DND-41 (cell line): ENCODE results near the gene CTNNBL1.

Experiments used
- ATAC-seq: fragments of 200-7000 bp; cut with Tn5 transposase; 3 replicates; pipeline ENCODE4 v1.9.1; 2021; ENCODE audit warnings: low read depth; ENCODE audit not compliant: insufficient read depth
- DNase-seq: peaks from one replicate; pipeline ENCODE4 v3.0.0-alpha.2; 2020
- H2AFZ ChIP-seq: 2 replicates; pipeline ENCODE4 v1.6.0; 2012; ENCODE audit warnings: low read depth, low read length
- H3K27ac ChIP-seq: 2 replicates; pipeline ENCODE4 v1.5.1; 2012; ENCODE audit warnings: low read length, inconsistent platforms
- H3K27me3 ChIP-seq: fragments of 200-600 bp; sonication (generic); 2 replicates; pipeline ENCODE4 v1.6.0; 2012; ENCODE audit warnings: low read length, mild to moderate bottlenecking, inconsistent platforms; ENCODE audit not compliant: insufficient read depth, poor library complexity
- H3K36me3 ChIP-seq: 2 replicates; pipeline ENCODE4 v1.5.1; 2012; ENCODE audit warnings: low read length, inconsistent platforms; ENCODE audit not compliant: insufficient read depth
- H3K4me1 ChIP-seq: 2 replicates; pipeline ENCODE4 v1.5.1; 2012; ENCODE audit warnings: mild to moderate bottlenecking, low read length; ENCODE audit not compliant: insufficient read depth
- H3K4me2 ChIP-seq: 2 replicates; pipeline ENCODE4 v1.6.0; 2012; ENCODE audit warnings: mild to moderate bottlenecking, moderate library complexity, low read length, inconsistent platforms; ENCODE audit not compliant: insufficient read depth
- H3K4me3 ChIP-seq, 2 experiments: fragments of 200-600 bp in 1 of 2; shearing (Covaris generic) in 1 of 2; 2 replicates each; pipeline ENCODE4 v1.5.1; 2012 to 2016; ENCODE audit warnings: inconsistent platforms in 2 of 2, low read length in 2 of 2, mild to moderate bottlenecking in 2 of 2, low read depth in 1 of 2, moderate library complexity in 1 of 2
- H3K79me2 ChIP-seq: 2 replicates; pipeline ENCODE4 v1.6.0; 2012; ENCODE audit warnings: low read length, inconsistent platforms; ENCODE audit not compliant: insufficient read depth
- H3K9ac ChIP-seq: 2 replicates; pipeline ENCODE4 v1.6.0; 2012; ENCODE audit warnings: low read depth, mild to moderate bottlenecking, inconsistent platforms, low read length, moderate library complexity
- H3K9me3 ChIP-seq: 2 replicates; pipeline ENCODE4 v1.5.1; 2012; ENCODE audit warnings: low read length, moderate library complexity, mild to moderate bottlenecking, inconsistent platforms; ENCODE audit not compliant: insufficient read depth, severe bottlenecking
- H4K20me1 ChIP-seq: 2 replicates; pipeline ENCODE4 v1.6.0; 2012; ENCODE audit warnings: low read length; ENCODE audit not compliant: insufficient read depth
- EZH2 ChIP-seq: IDR thresholded peaks from 3 replicates; pipeline ENCODE4 v1.6.1; 2012; ENCODE audit warnings: borderline replicate concordance, low read depth, mild to moderate bottlenecking, moderate library complexity, low read length, inconsistent platforms; ENCODE audit not compliant: severe bottlenecking
- TF ChIP-seq, protein P1 (sequence below): IDR thresholded peaks from 2 replicates; pipeline ENCODE4 v1.5.1; 2012; ENCODE audit warnings: borderline replicate concordance, low read length, moderate library complexity, mild to moderate bottlenecking; ENCODE audit not compliant: poor library complexity, severe bottlenecking; ENCODE audit errors: extremely low read depth

Gene CTNNBL1

DNA sequence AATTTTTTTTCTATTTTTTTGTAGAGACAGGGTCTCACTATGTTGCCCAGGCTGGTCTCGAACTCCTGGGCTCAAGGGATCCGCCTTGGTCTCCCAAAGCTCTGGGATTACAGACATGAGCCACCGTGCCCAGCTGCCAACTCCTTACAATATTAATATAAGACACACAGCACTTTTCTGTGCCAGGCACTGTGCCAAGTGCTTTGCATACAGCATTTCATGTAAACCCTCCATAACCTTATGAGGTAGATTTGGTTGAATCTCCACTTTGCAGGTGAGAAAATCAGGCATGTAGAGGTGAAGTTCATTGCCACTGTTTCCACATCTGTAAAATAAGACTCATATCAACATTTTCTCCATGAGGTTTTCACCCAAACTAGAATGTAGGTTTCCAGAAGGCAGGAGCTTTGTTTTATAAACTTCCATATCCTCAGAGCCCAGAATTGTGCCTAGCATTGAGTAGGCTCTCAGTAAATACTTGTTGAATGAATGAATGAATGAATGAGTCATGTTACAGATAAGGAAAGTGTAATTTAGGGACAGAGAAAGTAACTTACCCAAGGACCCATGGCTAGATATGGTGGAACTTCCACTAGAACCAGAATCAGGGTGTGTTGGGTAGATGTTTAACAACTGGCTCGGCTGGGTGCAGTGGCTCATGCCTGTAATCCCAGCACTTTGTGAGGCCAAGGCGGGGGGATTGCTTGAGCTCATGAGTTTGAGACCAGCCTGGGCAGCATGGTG, 3.0 kb upstream of the CTNNBL1 start:
- no peak for DNase-seq
- peaks cover 5% of the 10 kb centered on the region for H3K27me3 ChIP-seq
- no peak overlapping the region for H3K4me2 ChIP-seq
- H3K36me3 ChIP-seq, result peaks cover under 1% of the 10 kb centered on the region
- H3K9ac ChIP-seq, result no peak overlapping the region
- no peaks in the 10 kb centered on the region; the same call in 1 of the 2 replicates for H4K20me1 ChIP-seq
- no peak for ATAC-seq
- H3K27ac ChIP-seq, result no peak overlapping the region
- no peak overlapping the region for H2AFZ ChIP-seq
- H3K79me2 ChIP-seq, result peaks cover 20% of the 10 kb centered on the region
- no peaks in the 10 kb centered on the region for H3K9me3 ChIP-seq
- peaks cover 20% of the 10 kb centered on the region for H3K4me1 ChIP-seq
- no peak overlapping the region for H3K4me3 ChIP-seq
- no peak for TF ChIP-seq EZH2
- TF ChIP-seq, protein P1, sequence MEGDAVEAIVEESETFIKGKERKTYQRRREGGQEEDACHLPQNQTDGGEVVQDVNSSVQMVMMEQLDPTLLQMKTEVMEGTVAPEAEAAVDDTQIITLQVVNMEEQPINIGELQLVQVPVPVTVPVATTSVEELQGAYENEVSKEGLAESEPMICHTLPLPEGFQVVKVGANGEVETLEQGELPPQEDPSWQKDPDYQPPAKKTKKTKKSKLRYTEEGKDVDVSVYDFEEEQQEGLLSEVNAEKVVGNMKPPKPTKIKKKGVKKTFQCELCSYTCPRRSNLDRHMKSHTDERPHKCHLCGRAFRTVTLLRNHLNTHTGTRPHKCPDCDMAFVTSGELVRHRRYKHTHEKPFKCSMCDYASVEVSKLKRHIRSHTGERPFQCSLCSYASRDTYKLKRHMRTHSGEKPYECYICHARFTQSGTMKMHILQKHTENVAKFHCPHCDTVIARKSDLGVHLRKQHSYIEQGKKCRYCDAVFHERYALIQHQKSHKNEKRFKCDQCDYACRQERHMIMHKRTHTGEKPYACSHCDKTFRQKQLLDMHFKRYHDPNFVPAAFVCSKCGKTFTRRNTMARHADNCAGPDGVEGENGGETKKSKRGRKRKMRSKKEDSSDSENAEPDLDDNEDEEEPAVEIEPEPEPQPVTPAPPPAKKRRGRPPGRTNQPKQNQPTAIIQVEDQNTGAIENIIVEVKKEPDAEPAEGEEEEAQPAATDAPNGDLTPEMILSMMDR, result no peak

DNA sequence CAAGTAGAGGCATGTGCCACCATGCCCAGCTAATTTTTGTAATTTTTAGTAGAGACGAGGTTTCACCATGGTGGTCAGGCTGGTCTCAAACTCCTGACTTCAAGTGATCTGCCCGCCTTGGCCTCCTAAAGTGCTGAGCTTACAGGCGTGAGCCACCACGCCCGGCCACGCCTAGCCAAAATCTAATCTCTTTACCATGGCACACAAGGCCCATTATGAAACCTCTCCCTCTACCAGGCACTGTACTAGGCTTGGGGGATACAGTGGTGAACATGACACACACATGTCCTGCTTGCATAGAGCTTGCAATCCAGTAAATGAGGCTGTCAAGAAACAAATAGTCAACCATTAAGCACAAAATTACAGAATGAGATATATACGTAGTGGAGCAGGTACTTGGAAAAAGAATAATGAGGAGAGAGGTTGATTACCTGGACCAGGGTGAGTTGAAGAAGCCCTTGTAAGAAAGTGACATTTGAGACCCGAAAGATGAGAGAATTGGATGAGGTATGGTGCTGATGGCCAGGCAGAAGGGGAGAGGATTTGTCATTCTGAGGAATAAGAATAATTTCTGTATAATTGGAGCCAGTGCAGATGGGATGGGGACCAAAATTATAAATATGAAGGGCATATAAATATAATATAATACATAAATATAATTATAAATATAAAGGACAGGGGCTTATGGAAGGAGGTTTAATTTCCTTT, 1.2 kb upstream of the CTNNBL1 start:
- Histone ChIP-seq H3K79me2 (peaks cover 35% of the 10 kb centered on the region), H4K20me1 (peaks cover 3% of the 10 kb centered on the region; the same call in 1 of the 2 replicates), H3K27ac (no peak overlapping the region), H3K4me1 (peaks cover 24% of the 10 kb centered on the region), H3K4me3 (no peak overlapping the region), H3K27me3 (no peaks in the 10 kb centered on the region), H2AFZ (peak overlapping the region; percentile 83), H3K9me3 (no peaks in the 10 kb centered on the region), H3K4me2 (no peak overlapping the region; the same call in 1 of the 2 replicates), H3K9ac (no peak overlapping the region), H3K36me3 (peaks cover 8% of the 10 kb centered on the region)
- no peak for ATAC-seq
- TF ChIP-seq, protein P1, result no peak
- no peak for TF ChIP-seq EZH2
- no peak for DNase-seq

DNA sequence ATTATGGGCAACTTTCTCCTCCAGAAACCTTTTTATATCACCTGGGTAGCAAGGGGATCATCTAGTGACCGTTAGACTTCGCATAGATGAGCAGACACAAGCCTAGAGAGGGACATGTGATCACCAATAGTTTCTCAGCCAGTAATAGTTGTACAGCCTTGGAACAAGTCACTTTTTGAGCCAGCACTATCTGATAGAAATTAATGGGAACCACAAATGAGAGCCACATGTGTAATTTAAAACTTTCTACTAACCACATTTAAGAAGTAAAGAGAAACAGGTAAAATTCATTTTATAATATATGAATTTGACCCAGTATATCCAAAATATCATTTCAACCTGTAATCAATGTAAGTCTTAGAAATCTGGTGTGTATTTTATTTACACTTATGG, 592 bp upstream of the CTNNBL1 start:
- Histone ChIP-seq H3K79me2 (peaks cover 41% of the 10 kb centered on the region), H3K27ac (0 out of 2 replicates have a peak overlapping the region, but pooled peaks have one; percentile 12), H3K36me3 (peaks cover 10% of the 10 kb centered on the region), H3K4me3 (peak overlapping the region; percentile 79 to 81; a peak in 3 of 4 replicates), H3K4me1 (peaks cover 24% of the 10 kb centered on the region), H3K9ac (peak overlapping the region; percentile 37), H3K27me3 (no peaks in the 10 kb centered on the region), H2AFZ (peak overlapping the region; percentile 83), H3K9me3 (no peaks in the 10 kb centered on the region), H3K4me2 (peak overlapping the region; percentile 69), H4K20me1 (peaks cover 5% of the 10 kb centered on the region; the same call in 1 of the 2 replicates)
- ATAC-seq, result no peak
- no peak for TF ChIP-seq EZH2
- TF ChIP-seq, protein P1, result no peak
- no peak for DNase-seq
